Uterine smooth muscle cell (primary cell): ENCODE data around the gene C2CD4A. TPM values are rescaled to one million over a fixed set of nuclear protein-coding genes. Genes with fewer than 3 reads are reported as not detected.

ENCODE experiments used
- total RNA-seq: library from RNA; depleted of rRNA; stranded (reverse); fragments of >200 nt; gene quantifications from 2 replicates; pipeline ENCODE4 v1.2.3, GENCODE V29; 2014

The C2CD4A gene, protein sequence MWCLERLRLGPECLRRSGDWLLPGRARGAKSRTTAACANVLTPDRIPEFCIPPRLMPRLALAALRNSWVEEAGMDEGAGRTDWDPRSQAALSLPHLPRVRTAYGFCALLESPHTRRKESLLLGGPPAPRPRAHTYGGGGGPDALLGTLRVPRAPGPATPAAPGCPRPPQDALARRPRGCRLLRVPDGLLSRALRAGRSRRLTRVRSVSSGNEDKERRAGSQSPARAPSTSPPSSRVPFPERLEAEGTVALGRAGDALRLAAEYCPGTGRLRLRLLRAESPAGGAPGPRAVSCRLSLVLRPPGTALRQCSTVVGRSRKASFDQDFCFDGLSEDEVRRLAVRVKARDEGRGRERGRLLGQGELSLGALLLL
- 0.12 TPM in 1 of 2 replicates, not detected in the other for total RNA-seq

GRCh38 chr15:62066663-62067447, at the start of gene C2CD4A:
TSS of gene C2CD4A (plus strand) at chr15:62066977. CDS start at chr15:62067614, 637 bp downstream.

DNA sequence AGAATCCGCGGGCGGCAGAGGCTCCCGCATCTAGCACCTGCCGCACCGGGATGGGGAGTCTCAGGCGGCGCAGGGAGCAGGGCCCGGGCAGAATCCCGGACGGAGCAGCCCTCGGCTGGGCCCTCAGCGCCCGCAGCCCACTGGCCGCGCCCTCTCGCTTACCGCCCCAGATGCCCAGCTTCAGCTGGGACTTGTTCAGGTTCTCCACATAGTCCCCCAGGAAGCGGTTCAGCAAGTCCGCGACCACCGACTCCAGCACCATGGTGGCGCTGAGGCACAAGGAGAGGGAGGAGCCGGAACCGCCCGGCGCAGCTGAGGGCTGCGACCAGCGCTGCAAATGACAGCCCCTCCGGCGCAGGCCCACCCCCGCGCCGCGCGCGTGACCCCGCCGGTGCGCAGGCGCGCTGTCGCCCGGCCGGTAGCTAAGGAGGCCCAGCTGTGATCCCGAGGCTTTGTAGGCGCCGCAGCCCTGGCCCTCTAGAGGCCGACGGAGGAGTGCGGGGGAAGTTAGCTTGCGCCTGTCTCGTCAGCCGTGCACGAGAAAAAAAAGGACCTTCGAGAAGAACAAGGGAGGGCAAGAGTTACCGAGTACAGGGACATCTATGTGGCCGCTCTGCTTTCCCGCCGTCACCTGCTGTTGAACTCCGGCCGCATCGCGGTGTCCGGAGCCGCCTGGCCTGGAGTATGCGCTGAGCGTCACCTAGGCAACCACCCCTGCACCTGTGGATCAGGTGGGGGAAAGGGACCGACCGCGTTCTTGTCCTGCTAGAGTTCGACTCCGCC, 6.5 kb upstream of the C2CD4A start, which contains the start of gene VPS13C:
Gene VPS13C, minus strand, starts transcription at position 335 of the 783 bp plus-strand sequence. Its CDS starts 73 bp downstream, at position 262.

Other genes starting within 250 kb of the C2CD4A start
- 92.9 and 114 TPM in 2 replicates for gene VPS13C, start 6.5 kb upstream of the C2CD4A start, total RNA-seq
- gene C2CD4B, start 98.3 kb downstream of the C2CD4A start, total RNA-seq = 0.25 TPM in 1 of 2 replicates, not detected in the other